HEK293 (cell line): ENCODE results near the gene CRTAC1.

Experiments
- CTCF ChIA-PET: fragments of 350-600 bp; formaldehyde crosslinking; extraction: SDS; loops from one replicate; lab custom pipeline; 2021; ENCODE audit warnings: antibody characterized with exemption; lab: Yijun Ruan, JAX
- POLR2A ChIA-PET: fragments of 300-600 bp; formaldehyde crosslinking; extraction: SDS; loops from one replicate; lab custom pipeline; 2020; ENCODE audit warnings: antibody characterized with exemption, inconsistent platforms; lab: Yijun Ruan, JAX
- H3K27ac ChIP-seq: fragments of 200-500 bp; sonication (Bioruptor generic); 2 replicates; pipeline ENCODE4 v1.5.1; 2014; ENCODE audit warnings: low read depth, low read length, control low read depth, inconsistent platforms; ENCODE audit errors: extremely low read depth
- H3K36me3 ChIP-seq, 2 experiments: fragments of 200-500 bp in 1 of 2; sonication (Bioruptor generic) in 1 of 2; 1 replicate in 1 of 2; 2 replicates in 1 of 2; pipeline ENCODE4 v1.5.1; 2014 to 2017; ENCODE audit warnings: inconsistent platforms in 2 of 2, low read length in 2 of 2; ENCODE audit not compliant: control insufficient read depth in 2 of 2, insufficient read depth in 1 of 2
- H3K4me1 ChIP-seq: fragments of 200-500 bp; sonication (Bioruptor generic); 2 replicates; pipeline ENCODE4 v1.5.1; 2014; ENCODE audit warnings: mild to moderate bottlenecking, low read length, inconsistent platforms; ENCODE audit not compliant: control insufficient read depth, insufficient read depth
- H3K4me3 ChIP-seq: 2 replicates; pipeline ENCODE4 v1.5.1; 2011; ENCODE audit warnings: low read depth, mild to moderate bottlenecking, control low read depth, low read length, moderate library complexity
- H3K9me3 ChIP-seq: fragments of 200-500 bp; sonication (Bioruptor generic); 2 replicates; pipeline ENCODE4 v1.5.1; 2014; ENCODE audit warnings: low read depth, low read length, inconsistent platforms; ENCODE audit not compliant: control insufficient read depth, insufficient read depth
- FEZF1 ChIP-seq: fragments of 450-650 bp; formaldehyde crosslinking; IDR thresholded peaks from 2 replicates; pipeline ENCODE4 v1.5.1; 2016; ENCODE audit warnings: missing biosample characterization, missing genetic modification characterization
- GLIS1 ChIP-seq: fragments of 450-650 bp; formaldehyde crosslinking; IDR thresholded peaks from 2 replicates; pipeline ENCODE4 v1.5.1; 2016; ENCODE audit warnings: missing biosample characterization, missing genetic modification characterization
- HOXC10 ChIP-seq: sonication (generic); formaldehyde crosslinking; IDR thresholded peaks from 2 replicates; pipeline ENCODE4 v1.8.1; 2023; ENCODE audit warnings: mild to moderate bottlenecking, missing genetic modification reagents
- KLF1 ChIP-seq: fragments of 450-650 bp; formaldehyde crosslinking; IDR thresholded peaks from 2 replicates; pipeline ENCODE4 v1.5.1; 2016; ENCODE audit warnings: missing biosample characterization, missing genetic modification characterization
- KLF10 ChIP-seq: fragments of 450-650 bp; IDR thresholded peaks from 2 replicates; pipeline ENCODE4 v1.5.1; 2018; ENCODE audit warnings: missing biosample characterization, mild to moderate bottlenecking, missing genetic modification characterization
- KLF16 ChIP-seq: fragments of 450-650 bp; formaldehyde crosslinking; IDR thresholded peaks from 2 replicates; pipeline ENCODE4 v1.5.1; 2017; ENCODE audit warnings: missing biosample characterization, missing genetic modification characterization
- KLF17 ChIP-seq: fragments of 450-650 bp; formaldehyde crosslinking; IDR thresholded peaks from 2 replicates; pipeline ENCODE4 v1.5.1; 2016; ENCODE audit warnings: missing biosample characterization, missing genetic modification characterization
- SP2 ChIP-seq: fragments of 450-650 bp; formaldehyde crosslinking; IDR thresholded peaks from 2 replicates; pipeline ENCODE4 v1.5.1; 2016; ENCODE audit warnings: missing biosample characterization, missing genetic modification characterization
- SP7 ChIP-seq: fragments of 450-650 bp; formaldehyde crosslinking; IDR thresholded peaks from 2 replicates; pipeline ENCODE4 v1.5.1; 2016; ENCODE audit warnings: missing biosample characterization, missing genetic modification characterization
- TRIM28 ChIP-seq: IDR thresholded peaks from 2 replicates; pipeline ENCODE4 v1.6.1; 2011; ENCODE audit warnings: low read length, control low read depth, borderline replicate concordance
- ZBTB17 ChIP-seq: fragments of 450-650 bp; formaldehyde crosslinking; IDR thresholded peaks from 2 replicates; pipeline ENCODE4 v1.5.1; 2016; ENCODE audit warnings: missing biosample characterization, missing genetic modification characterization
- ZBTB48 ChIP-seq: fragments of 450-650 bp; formaldehyde crosslinking; IDR thresholded peaks from 2 replicates; pipeline ENCODE4 v1.5.1; 2016; ENCODE audit warnings: missing biosample characterization, missing genetic modification characterization
- ZFP37 ChIP-seq: fragments of 450-650 bp; formaldehyde crosslinking; IDR thresholded peaks from 2 replicates; pipeline ENCODE4 v1.5.1; 2016; ENCODE audit warnings: missing biosample characterization, missing genetic modification characterization
- ZNF155 ChIP-seq: fragments of 450-650 bp; formaldehyde crosslinking; IDR thresholded peaks from 2 replicates; pipeline ENCODE4 v1.5.1; 2016; ENCODE audit warnings: missing biosample characterization, missing genetic modification characterization
- ZNF175 ChIP-seq: fragments of 450-650 bp; formaldehyde crosslinking; IDR thresholded peaks from 2 replicates; pipeline ENCODE4 v1.5.1; 2016; ENCODE audit warnings: missing biosample characterization, missing genetic modification characterization
- ZNF292 ChIP-seq: fragments of 450-650 bp; formaldehyde crosslinking; IDR thresholded peaks from 2 replicates; pipeline ENCODE4 v1.5.1; 2016; ENCODE audit warnings: low read depth, missing biosample characterization, missing genetic modification characterization, borderline replicate concordance
- ZNF658 ChIP-seq: fragments of 450-650 bp; formaldehyde crosslinking; IDR thresholded peaks from 2 replicates; pipeline ENCODE4; 2016; ENCODE audit warnings: missing biosample characterization, missing genetic modification characterization
- ZNF76 ChIP-seq: fragments of 450-650 bp; formaldehyde crosslinking; IDR thresholded peaks from 2 replicates; pipeline ENCODE4; 2016; ENCODE audit warnings: low read depth, missing biosample characterization, missing genetic modification characterization, borderline replicate concordance
- ZNF792 ChIP-seq: fragments of 450-650 bp; formaldehyde crosslinking; IDR thresholded peaks from 2 replicates; pipeline ENCODE4 v1.5.1; 2016; ENCODE audit warnings: missing biosample characterization, missing genetic modification characterization
- TF ChIP-seq, protein P1 (sequence below): fragments of 450-650 bp; formaldehyde crosslinking; IDR thresholded peaks from 2 replicates; pipeline ENCODE4 v1.5.1; 2016; ENCODE audit warnings: missing biosample characterization, missing genetic modification characterization
- TF ChIP-seq, protein P2 (sequence below): fragments of 450-650 bp; formaldehyde crosslinking; IDR thresholded peaks from 2 replicates; pipeline ENCODE4 v1.5.1; 2016; ENCODE audit warnings: missing biosample characterization, missing genetic modification characterization

CRTAC1 gene

DNA sequence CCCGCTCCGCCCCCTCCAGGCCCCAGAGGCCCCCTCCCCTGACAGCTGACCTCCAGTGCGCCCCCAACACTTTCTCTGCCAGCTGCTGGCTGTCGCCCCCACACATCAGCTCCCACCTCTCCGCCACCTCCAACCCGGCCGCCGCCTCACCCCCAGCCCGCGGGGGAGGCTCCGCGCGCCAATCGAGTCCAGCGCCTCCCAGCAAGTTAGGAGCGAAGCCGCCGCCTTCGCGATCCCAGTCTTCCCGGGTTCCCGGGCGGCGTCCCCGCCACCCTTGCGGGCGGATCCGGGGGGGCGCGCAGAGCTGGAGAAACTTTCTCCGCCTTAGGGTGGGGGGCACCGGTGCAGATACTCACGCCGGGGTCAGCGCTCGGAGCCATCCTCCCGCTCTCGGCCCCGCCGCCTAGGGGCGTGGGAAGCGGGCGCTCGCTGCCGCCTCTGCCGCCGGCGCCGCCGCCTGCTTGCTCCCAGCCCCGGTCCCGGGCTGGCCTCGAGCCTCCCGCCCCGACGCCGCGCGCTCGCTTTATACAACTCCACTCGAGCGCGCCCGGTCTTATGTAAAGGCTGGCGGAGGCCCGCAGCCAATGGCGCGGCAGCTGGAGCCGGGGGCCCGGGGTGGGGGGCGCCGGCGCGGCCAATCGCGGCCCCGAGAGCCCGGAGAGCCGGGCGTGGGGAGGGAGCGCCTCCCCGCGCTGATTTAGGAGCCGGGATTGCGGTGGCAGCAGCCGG lies at the start of gene CRTAC1 (continued):
- TF ChIP-seq ZBTB17 (tag by site-specific recombination) (peak; percentile 22; the same call in 1 of the 2 replicates), FEZF1 (no peak), KLF17 (tag by site-specific recombination) (peak; percentile 56; the same call in 1 of the 2 replicates), SP2 (peak; percentile 55), ZNF76 (peak; percentile 58), KLF16 (tag by site-specific recombination) (peak; percentile 53; the same call in 1 of the 2 replicates)
- TF ChIP-seq, protein P1, sequence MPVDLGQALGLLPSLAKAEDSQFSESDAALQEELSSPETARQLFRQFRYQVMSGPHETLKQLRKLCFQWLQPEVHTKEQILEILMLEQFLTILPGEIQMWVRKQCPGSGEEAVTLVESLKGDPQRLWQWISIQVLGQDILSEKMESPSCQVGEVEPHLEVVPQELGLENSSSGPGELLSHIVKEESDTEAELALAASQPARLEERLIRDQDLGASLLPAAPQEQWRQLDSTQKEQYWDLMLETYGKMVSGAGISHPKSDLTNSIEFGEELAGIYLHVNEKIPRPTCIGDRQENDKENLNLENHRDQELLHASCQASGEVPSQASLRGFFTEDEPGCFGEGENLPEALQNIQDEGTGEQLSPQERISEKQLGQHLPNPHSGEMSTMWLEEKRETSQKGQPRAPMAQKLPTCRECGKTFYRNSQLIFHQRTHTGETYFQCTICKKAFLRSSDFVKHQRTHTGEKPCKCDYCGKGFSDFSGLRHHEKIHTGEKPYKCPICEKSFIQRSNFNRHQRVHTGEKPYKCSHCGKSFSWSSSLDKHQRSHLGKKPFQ (tag by site-specific recombination) = no peak
- TF ChIP-seq, protein P2, sequence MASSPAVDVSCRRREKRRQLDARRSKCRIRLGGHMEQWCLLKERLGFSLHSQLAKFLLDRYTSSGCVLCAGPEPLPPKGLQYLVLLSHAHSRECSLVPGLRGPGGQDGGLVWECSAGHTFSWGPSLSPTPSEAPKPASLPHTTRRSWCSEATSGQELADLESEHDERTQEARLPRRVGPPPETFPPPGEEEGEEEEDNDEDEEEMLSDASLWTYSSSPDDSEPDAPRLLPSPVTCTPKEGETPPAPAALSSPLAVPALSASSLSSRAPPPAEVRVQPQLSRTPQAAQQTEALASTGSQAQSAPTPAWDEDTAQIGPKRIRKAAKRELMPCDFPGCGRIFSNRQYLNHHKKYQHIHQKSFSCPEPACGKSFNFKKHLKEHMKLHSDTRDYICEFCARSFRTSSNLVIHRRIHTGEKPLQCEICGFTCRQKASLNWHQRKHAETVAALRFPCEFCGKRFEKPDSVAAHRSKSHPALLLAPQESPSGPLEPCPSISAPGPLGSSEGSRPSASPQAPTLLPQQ = peak; percentile 36; the same call in 1 of the 2 replicates

DNA sequence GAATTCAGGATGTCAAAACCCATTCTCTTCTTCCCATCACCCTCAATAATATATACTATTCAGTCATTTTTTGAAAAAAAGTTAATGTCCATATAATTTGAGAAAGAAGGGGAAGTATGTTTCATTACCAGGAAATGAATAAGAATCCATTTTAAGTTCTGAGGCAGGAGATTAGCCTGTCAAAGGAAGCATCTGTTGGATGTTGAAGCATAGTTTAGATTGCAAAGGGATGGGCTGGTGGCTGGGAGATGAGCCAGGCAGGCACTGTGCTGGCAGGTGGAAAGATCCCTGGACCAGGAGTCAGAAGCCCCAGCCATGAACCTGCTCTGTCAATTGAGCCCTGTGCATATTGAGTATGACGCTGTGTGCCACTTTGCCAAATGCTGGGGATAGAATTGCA lies 48.4 kb upstream of the CRTAC1 start:
- Histone ChIP-seq H3K9me3 (no peaks in the 10 kb centered on the region), H3K4me3 (no peak overlapping the region), H3K4me1 (no peaks in the 10 kb centered on the region), H3K36me3 (no peaks in the 10 kb centered on the region), H3K27ac (no peak overlapping the region)
- CTCF ChIA-PET = no interaction called here
- TF ChIP-seq ZNF292 (no peak), ZNF175 (tag by site-specific recombination) (no peak), GLIS1 (tag by site-specific recombination) (no peak), ZNF658 (tag by site-specific recombination) (no peak), KLF10 (tag by site-specific recombination) (no peak), KLF1 (tag by site-specific recombination) (no peak), KLF16 (tag by site-specific recombination) (no peak), ZBTB48 (tag by site-specific recombination) (no peak)
- POLR2A ChIA-PET = no interaction called here

DNA sequence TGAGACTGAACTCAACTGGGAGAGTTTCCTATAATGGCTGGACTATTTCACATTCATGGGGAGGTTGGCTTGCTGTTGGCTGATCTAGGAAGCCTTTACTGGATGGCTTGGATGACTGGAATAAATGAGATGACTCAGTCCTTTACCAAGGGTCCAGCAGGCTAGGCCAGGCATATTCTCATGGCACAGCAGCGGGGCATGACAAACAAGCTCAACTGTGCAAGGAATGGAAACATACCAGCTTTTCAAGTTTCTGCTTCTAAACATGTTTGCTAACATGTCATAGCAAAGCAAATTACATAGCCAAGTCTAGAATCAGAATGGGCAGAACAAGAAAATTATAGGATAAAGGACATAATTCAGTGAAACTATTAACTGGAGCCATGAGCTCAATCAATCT lies 46.8 kb upstream of the CRTAC1 start:
- CTCF ChIA-PET = interaction anchor here (0.5 to 0.6 kb wide), 2 partner anchors 55 to 645 kb away, joined by 3 read pairs; no protein-coding TSS in a partner anchor
- POLR2A ChIA-PET = no interaction called here
- Histone ChIP-seq H3K4me1 (no peaks in the 10 kb centered on the region), H3K4me3 (no peak overlapping the region), H3K36me3 (no peaks in the 10 kb centered on the region), H3K27ac (no peak overlapping the region), H3K9me3 (no peaks in the 10 kb centered on the region)
- TF ChIP-seq TRIM28 (no peak), ZFP37 (no peak), ZNF292 (no peak), SP7 (no peak), HOXC10 (CRISPR knock-in tag) (no peak), ZNF155 (tag by site-specific recombination) (no peak), ZBTB48 (tag by site-specific recombination) (no peak), ZNF792 (tag by site-specific recombination) (no peak)
